Measurements from ENCODE around the gene ACTN1. TPM values are rescaled to one million over a fixed set of nuclear protein-coding genes. Genes with fewer than 3 reads are reported as not detected.

The ACTN1 gene
- total and polyA plus RNA-seq, 2 experiments from 2014 or later = 121 to 280 TPM

GRCh38 chr14:68967459-68967940 is 11.6 kb downstream of the ACTN1 start:
- Histone ChIP-seq H3K4me1 (ENCODE audit: insufficient read depth) (peaks cover 76% of the 10 kb centered on the region), H2AFZ (no peak overlapping the region), H3K36me3 (ENCODE audit: insufficient read depth) (no peaks in the 10 kb centered on the region), H3K9me2 (ENCODE audit: insufficient read depth) (no peaks in the 10 kb centered on the region), H3K4me2 (no peak overlapping the region), H3K27me3 (ENCODE audit: insufficient read depth) (no peaks in the 10 kb centered on the region), H4K20me1 (replicated peaks; ENCODE audit: insufficient read depth) (peaks cover 95% of the 10 kb centered on the region), H3K79me2 (replicated peaks; ENCODE audit: insufficient read depth) (peaks cover 100% of the 10 kb centered on the region), H3K4me3 (no peak overlapping the region), H3F3A (replicated peaks; ENCODE audit: low read depth) (0 out of 2 replicates have a peak, but pooled peaks cover 10% of the 10 kb centered on the region), H3K27ac (ENCODE audit: low read depth) (no peak overlapping the region)
- DNase-seq (ENCODE audit: low spot score) (no peak), ATAC-seq (no peak)
- Mint-ChIP-seq H3K36me3 (ENCODE audit: low read depth) (peaks cover 12% of the 10 kb centered on the region), H3K4me3 (no peak overlapping the region), H3K27me3 (ENCODE audit: insufficient read depth, low read depth, poor library complexity) (peaks cover 6% of the 10 kb centered on the region), H3K9me3 (no peaks in the 10 kb centered on the region), H3K27ac (0 out of 2 replicates have a peak overlapping the region, but pooled peaks have one; percentile 49), H3K4me1 (peaks cover 89% of the 10 kb centered on the region)
- TF ChIP-seq CTCF (conservative IDR thresholded peaks at IDR 0.05; ENCODE audit: low read depth in 2 of 2) (no peak), STAT1 (IDR thresholded peaks at IDR 0.05; ENCODE audit: unreplicated experiment) (no peak), ZNF114 (CRISPR knock-in tag; IDR thresholded peaks at IDR 0.05) (no peak), NANOG (IDR thresholded peaks at IDR 0.05; ENCODE audit: borderline replicate concordance) (no peak), REST (IDR thresholded peaks at IDR 0.05; ENCODE audit: unreplicated experiment) (no peak), CREB1 (CRISPR knock-in tag; IDR thresholded peaks at IDR 0.05; ENCODE audit: low read depth) (no peak), ETS1 (IDR thresholded peaks at IDR 0.05) (no peak), JUNB (IDR thresholded peaks at IDR 0.05; ENCODE audit: unreplicated experiment) (no peak), POLR2AphosphoS5 (IDR thresholded peaks at IDR 0.05; ENCODE audit: low read depth) (no peak), ZNF462 (CRISPR knock-in tag; IDR thresholded peaks at IDR 0.05) (no peak), EZH2phosphoT487 (IDR thresholded peaks at IDR 0.05; ENCODE audit: unreplicated experiment) (no peak), EZH2 (IDR thresholded peaks at IDR 0.05; ENCODE audit: low read depth, unreplicated experiment) (no peak), ZNF331 (CRISPR knock-in tag; IDR thresholded peaks at IDR 0.05; ENCODE audit: low read depth) (no peak)
